H1 (cell line): ENCODE measurements around the gene ESRRB. TPM values are rescaled to one million over a fixed set of nuclear protein-coding genes. Genes with fewer than 3 reads are reported as not detected.

ENCODE experiments used
- POU5F1 ChIP-seq: IDR thresholded peaks from 2 replicates; pipeline ENCODE4 v1.6.1; 2011; ENCODE audit warnings: low read depth, mild to moderate bottlenecking, low read length, moderate library complexity
- RAD21 ChIP-seq, 2 experiments: IDR thresholded peaks in 1 of 2; conservative IDR thresholded peaks in 1 of 2; 2 replicates each; pipeline ENCODE4 v1.6.1; 2011; ENCODE audit warnings: low read depth in 2 of 2, low read length in 2 of 2, improper control_type of control experiment in 1 of 2, inconsistent platforms in 1 of 2, mild to moderate bottlenecking in 1 of 2, moderate library complexity in 1 of 2
- RFX5 ChIP-seq: IDR thresholded peaks from 2 replicates; pipeline ENCODE4 v1.6.1; 2011; ENCODE audit warnings: low read depth, low read length, improper control_type of control experiment, borderline replicate concordance
- polyA plus RNA-seq, 7 experiments: library from polyadenylated mRNA; depleted of rRNA in 3 of 7; stranded (reverse) in 5 of 7; unstranded in 2 of 7; fragments of >200 nt in 5 of 7; fragments of 200-250 nt in 2 of 7; gene quantifications; 1 replicate in 5 of 7; 2 replicates in 1 of 7; 4 replicates in 1 of 7; pipeline versions ENCODE4 v1.2.1 to v1.2.3, GENCODE V29; 2011 to 2013; ENCODE audit warnings: missing spikeins in 2 of 7, mixed read lengths in 2 of 7
- total RNA-seq: library from RNA; stranded (reverse); fragmentation: NEBNext Ultra II Directional; extraction: Animal tissue kit (Norgen Biotek cat#: 25700); gene quantifications from 2 replicates; pipeline ENCODE4 v1.2.1, GENCODE V29; 2021
- TF ChIP-seq, protein P1 (sequence below): fragments of 300-600 bp; sonication (generic); IDR thresholded peaks from 2 replicates; pipeline ENCODE4 v1.7.1; 2012; ENCODE audit warnings: low read length, moderate library complexity, mild to moderate bottlenecking, inconsistent platforms; ENCODE audit not compliant: insufficient replicate concordance
- TF ChIP-seq, protein P2 (sequence below), 3 experiments: IDR thresholded peaks; 1 replicate in 2 of 3; 2 replicates in 1 of 3; pipeline versions ENCODE4 v1.5.1 to v1.6.1; 2011; ENCODE audit warnings: low read length in 3 of 3, mild to moderate bottlenecking in 3 of 3, inconsistent platforms in 2 of 3, low read depth in 1 of 3, moderate library complexity in 1 of 3; ENCODE audit not compliant: insufficient read depth in 1 of 3; ENCODE audit errors: control extremely low read depth in 1 of 3

ESRRB gene
- total and polyA plus RNA-seq, 2 of the 8 experiments (the other 6 are each of a cell fraction or from before 2014, with no cell fraction given): 0.29 to 0.45 TPM

DNA sequence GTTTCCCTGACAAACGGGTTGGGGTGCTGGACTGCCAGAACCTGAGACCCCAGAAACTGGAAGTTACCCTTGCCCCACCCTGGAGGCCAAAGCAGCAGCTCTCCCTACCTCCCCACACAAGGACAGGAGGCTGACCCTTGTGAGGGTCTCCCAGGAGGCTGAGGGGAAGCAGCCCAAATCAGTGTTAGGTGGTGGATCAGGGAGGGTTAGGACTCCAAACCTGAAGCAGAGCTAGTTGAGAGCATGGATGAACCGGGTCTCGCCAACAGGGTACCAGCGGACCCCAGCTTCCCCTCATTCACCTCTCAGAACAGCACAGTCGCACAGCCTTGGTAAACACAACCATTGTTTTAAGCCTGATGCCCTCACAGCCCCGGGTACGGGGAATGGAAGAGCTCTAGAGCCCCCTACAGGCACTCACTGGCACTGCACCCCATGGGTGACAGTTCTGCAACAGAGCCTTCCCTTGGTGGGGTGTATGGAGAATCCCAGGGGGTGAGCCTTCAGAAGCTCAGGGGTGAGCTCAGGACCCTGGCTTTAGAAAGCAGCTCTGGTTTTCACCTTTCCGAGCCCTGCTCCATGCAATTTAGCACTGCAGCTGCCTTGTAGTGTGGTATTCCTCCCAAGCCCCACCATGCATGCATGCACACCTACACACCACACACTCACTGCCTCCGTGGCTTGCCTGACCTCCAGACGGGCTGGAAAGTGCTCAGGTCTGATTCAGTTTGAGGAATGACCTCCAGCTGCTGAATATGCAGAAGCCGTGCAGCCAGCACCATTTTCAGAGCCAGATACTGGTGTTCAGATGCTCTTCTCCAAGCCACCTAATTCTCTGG, 11.2 kb downstream of the ESRRB start (continued):
- TF ChIP-seq, protein P1, sequence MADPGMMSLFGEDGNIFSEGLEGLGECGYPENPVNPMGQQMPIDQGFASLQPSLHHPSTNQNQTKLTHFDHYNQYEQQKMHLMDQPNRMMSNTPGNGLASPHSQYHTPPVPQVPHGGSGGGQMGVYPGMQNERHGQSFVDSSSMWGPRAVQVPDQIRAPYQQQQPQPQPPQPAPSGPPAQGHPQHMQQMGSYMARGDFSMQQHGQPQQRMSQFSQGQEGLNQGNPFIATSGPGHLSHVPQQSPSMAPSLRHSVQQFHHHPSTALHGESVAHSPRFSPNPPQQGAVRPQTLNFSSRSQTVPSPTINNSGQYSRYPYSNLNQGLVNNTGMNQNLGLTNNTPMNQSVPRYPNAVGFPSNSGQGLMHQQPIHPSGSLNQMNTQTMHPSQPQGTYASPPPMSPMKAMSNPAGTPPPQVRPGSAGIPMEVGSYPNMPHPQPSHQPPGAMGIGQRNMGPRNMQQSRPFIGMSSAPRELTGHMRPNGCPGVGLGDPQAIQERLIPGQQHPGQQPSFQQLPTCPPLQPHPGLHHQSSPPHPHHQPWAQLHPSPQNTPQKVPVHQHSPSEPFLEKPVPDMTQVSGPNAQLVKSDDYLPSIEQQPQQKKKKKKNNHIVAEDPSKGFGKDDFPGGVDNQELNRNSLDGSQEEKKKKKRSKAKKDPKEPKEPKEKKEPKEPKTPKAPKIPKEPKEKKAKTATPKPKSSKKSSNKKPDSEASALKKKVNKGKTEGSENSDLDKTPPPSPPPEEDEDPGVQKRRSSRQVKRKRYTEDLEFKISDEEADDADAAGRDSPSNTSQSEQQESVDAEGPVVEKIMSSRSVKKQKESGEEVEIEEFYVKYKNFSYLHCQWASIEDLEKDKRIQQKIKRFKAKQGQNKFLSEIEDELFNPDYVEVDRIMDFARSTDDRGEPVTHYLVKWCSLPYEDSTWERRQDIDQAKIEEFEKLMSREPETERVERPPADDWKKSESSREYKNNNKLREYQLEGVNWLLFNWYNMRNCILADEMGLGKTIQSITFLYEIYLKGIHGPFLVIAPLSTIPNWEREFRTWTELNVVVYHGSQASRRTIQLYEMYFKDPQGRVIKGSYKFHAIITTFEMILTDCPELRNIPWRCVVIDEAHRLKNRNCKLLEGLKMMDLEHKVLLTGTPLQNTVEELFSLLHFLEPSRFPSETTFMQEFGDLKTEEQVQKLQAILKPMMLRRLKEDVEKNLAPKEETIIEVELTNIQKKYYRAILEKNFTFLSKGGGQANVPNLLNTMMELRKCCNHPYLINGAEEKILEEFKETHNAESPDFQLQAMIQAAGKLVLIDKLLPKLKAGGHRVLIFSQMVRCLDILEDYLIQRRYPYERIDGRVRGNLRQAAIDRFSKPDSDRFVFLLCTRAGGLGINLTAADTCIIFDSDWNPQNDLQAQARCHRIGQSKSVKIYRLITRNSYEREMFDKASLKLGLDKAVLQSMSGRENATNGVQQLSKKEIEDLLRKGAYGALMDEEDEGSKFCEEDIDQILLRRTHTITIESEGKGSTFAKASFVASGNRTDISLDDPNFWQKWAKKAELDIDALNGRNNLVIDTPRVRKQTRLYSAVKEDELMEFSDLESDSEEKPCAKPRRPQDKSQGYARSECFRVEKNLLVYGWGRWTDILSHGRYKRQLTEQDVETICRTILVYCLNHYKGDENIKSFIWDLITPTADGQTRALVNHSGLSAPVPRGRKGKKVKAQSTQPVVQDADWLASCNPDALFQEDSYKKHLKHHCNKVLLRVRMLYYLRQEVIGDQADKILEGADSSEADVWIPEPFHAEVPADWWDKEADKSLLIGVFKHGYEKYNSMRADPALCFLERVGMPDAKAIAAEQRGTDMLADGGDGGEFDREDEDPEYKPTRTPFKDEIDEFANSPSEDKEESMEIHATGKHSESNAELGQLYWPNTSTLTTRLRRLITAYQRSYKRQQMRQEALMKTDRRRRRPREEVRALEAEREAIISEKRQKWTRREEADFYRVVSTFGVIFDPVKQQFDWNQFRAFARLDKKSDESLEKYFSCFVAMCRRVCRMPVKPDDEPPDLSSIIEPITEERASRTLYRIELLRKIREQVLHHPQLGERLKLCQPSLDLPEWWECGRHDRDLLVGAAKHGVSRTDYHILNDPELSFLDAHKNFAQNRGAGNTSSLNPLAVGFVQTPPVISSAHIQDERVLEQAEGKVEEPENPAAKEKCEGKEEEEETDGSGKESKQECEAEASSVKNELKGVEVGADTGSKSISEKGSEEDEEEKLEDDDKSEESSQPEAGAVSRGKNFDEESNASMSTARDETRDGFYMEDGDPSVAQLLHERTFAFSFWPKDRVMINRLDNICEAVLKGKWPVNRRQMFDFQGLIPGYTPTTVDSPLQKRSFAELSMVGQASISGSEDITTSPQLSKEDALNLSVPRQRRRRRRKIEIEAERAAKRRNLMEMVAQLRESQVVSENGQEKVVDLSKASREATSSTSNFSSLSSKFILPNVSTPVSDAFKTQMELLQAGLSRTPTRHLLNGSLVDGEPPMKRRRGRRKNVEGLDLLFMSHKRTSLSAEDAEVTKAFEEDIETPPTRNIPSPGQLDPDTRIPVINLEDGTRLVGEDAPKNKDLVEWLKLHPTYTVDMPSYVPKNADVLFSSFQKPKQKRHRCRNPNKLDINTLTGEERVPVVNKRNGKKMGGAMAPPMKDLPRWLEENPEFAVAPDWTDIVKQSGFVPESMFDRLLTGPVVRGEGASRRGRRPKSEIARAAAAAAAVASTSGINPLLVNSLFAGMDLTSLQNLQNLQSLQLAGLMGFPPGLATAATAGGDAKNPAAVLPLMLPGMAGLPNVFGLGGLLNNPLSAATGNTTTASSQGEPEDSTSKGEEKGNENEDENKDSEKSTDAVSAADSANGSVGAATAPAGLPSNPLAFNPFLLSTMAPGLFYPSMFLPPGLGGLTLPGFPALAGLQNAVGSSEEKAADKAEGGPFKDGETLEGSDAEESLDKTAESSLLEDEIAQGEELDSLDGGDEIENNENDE: no peak
- TF ChIP-seq POU5F1 (no peak), RFX5 (no peak), RAD21 (IDR thresholded peaks at IDR 0.05 in 1 of 2, conservative IDR thresholded peaks at IDR 0.05 in 1 of 2; ENCODE audit: low read depth in 2 of 2, low read length in 2 of 2) (peak; percentile 95 to 99)
- TF ChIP-seq, protein P2, sequence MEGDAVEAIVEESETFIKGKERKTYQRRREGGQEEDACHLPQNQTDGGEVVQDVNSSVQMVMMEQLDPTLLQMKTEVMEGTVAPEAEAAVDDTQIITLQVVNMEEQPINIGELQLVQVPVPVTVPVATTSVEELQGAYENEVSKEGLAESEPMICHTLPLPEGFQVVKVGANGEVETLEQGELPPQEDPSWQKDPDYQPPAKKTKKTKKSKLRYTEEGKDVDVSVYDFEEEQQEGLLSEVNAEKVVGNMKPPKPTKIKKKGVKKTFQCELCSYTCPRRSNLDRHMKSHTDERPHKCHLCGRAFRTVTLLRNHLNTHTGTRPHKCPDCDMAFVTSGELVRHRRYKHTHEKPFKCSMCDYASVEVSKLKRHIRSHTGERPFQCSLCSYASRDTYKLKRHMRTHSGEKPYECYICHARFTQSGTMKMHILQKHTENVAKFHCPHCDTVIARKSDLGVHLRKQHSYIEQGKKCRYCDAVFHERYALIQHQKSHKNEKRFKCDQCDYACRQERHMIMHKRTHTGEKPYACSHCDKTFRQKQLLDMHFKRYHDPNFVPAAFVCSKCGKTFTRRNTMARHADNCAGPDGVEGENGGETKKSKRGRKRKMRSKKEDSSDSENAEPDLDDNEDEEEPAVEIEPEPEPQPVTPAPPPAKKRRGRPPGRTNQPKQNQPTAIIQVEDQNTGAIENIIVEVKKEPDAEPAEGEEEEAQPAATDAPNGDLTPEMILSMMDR (IDR thresholded peaks at IDR 0.05; ENCODE audit: control extremely low read depth in 1 of 3, insufficient read depth in 1 of 3, low read depth in 1 of 3, low read length in 3 of 3): peak; percentile 91 to 99 (median 92)
